ENCODE data around the gene GLRX5.

DNA sequence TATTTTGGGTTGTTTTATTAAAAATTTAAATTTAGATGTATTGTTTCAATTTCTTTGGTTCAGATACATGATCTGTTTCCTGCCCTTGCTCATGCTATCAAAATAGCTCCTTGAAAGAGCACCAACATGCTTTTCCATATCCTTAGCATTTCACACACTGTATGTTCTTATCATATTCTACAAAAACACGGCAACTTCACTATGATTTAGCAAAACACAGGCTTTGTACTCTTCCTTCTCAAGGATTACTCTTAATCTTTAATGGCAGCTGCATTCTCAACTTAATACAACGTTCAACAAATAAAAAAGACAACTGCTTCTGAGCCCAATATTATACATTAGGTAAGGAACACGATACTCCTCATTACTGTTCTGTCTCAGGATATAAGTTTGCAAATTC lies 2.9 kb upstream of the GLRX5 start:
- TF ChIP-seq GABPB1 (CRISPR knock-in tag; IDR thresholded peaks at IDR 0.05) (no peak), SP1 (CRISPR knock-in tag; conservative IDR thresholded peaks at IDR 0.05) (no peak), HMGA2 (CRISPR knock-in tag; IDR thresholded peaks at IDR 0.05) (no peak)
- TF ChIP-seq, protein P1, sequence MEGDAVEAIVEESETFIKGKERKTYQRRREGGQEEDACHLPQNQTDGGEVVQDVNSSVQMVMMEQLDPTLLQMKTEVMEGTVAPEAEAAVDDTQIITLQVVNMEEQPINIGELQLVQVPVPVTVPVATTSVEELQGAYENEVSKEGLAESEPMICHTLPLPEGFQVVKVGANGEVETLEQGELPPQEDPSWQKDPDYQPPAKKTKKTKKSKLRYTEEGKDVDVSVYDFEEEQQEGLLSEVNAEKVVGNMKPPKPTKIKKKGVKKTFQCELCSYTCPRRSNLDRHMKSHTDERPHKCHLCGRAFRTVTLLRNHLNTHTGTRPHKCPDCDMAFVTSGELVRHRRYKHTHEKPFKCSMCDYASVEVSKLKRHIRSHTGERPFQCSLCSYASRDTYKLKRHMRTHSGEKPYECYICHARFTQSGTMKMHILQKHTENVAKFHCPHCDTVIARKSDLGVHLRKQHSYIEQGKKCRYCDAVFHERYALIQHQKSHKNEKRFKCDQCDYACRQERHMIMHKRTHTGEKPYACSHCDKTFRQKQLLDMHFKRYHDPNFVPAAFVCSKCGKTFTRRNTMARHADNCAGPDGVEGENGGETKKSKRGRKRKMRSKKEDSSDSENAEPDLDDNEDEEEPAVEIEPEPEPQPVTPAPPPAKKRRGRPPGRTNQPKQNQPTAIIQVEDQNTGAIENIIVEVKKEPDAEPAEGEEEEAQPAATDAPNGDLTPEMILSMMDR (IDR thresholded peaks at IDR 0.05): no peak

All from WTC11 (cell line).